SK-N-SH treated with all-trans-retinoic acid at 6 μM for 48 hours (cell line): Measurements from ENCODE around the gene ZBED4.

Source experiments
- BACH2 ChIP-seq: fragments of 250-450 bp; sonication (Bioruptor Pico); IDR thresholded peaks from 2 replicates; pipeline ENCODE4 v1.9.0; 2021; ENCODE audit warnings: mild to moderate bottlenecking, borderline replicate concordance
- CREB5 ChIP-seq: fragments of 250-450 bp; sonication (Bioruptor Pico); IDR thresholded peaks from 2 replicates; pipeline ENCODE4 v1.5.1; 2020; ENCODE audit warnings: low read depth, mild to moderate bottlenecking, moderate library complexity
- CSDC2 ChIP-seq: fragments of 250-450 bp; sonication (Bioruptor Pico); IDR thresholded peaks from 2 replicates; pipeline ENCODE4 v1.5.0; 2020; ENCODE audit warnings: mild to moderate bottlenecking, moderate library complexity
- GLIS3 ChIP-seq: fragments of 250-450 bp; sonication (Bioruptor Pico); IDR thresholded peaks from 2 replicates; pipeline ENCODE4 v1.5.0; 2020; ENCODE audit warnings: mild to moderate bottlenecking, moderate library complexity
- ISL1 ChIP-seq: fragments of 250-450 bp; sonication (Bioruptor Pico); IDR thresholded peaks from 2 replicates; pipeline ENCODE4 v2.1.2; 2022; ENCODE audit warnings: mild to moderate bottlenecking, moderate library complexity
- OSR1 ChIP-seq: fragments of 250-450 bp; sonication (Bioruptor Pico); IDR thresholded peaks from 2 replicates; pipeline ENCODE4 v1.8.0; 2022; ENCODE audit warnings: moderate library complexity, mild to moderate bottlenecking, inconsistent platforms
- PATZ1 ChIP-seq: fragments of 250-450 bp; sonication (Bioruptor Pico); IDR thresholded peaks from 2 replicates; pipeline ENCODE4 v1.8.0; 2020; ENCODE audit warnings: mild to moderate bottlenecking, moderate library complexity, borderline replicate concordance
- RARB ChIP-seq: fragments of 250-450 bp; sonication (Bioruptor Pico); IDR thresholded peaks from 2 replicates; pipeline ENCODE4 v1.8.0; 2021; ENCODE audit warnings: mild to moderate bottlenecking, moderate library complexity
- SNAI2 ChIP-seq: fragments of 250-450 bp; sonication (Bioruptor Pico); IDR thresholded peaks from 2 replicates; pipeline ENCODE4 v1.5.0; 2020; ENCODE audit warnings: mild to moderate bottlenecking, moderate library complexity
- TSHZ2 ChIP-seq: fragments of 250-450 bp; sonication (Bioruptor Pico); IDR thresholded peaks from 2 replicates; pipeline ENCODE4 v1.5.0; 2020; ENCODE audit warnings: mild to moderate bottlenecking, moderate library complexity
- ZFP3 ChIP-seq: fragments of 250-450 bp; sonication (Bioruptor Pico); IDR thresholded peaks from 2 replicates; pipeline ENCODE4 v1.5.0; 2020; ENCODE audit warnings: mild to moderate bottlenecking, moderate library complexity
- ZFP30 ChIP-seq: fragments of 450-650 bp; formaldehyde crosslinking; IDR thresholded peaks from 2 replicates; pipeline ENCODE4 v1.5.0; 2022; ENCODE audit warnings: mild to moderate bottlenecking, moderate library complexity
- ZNF565 ChIP-seq: fragments of 450-650 bp; formaldehyde crosslinking; conservative IDR thresholded peaks from 2 replicates; pipeline ENCODE4 v1.5.0; 2020; ENCODE audit warnings: low read depth, mild to moderate bottlenecking, moderate library complexity
- ZNF8 ChIP-seq: fragments of 450-650 bp; formaldehyde crosslinking; IDR thresholded peaks from 2 replicates; pipeline ENCODE4 v1.5.0; 2020; ENCODE audit warnings: mild to moderate bottlenecking, moderate library complexity

- TF ChIP-seq TSHZ2 (CRISPR knock-in tag) = no peak
- TF ChIP-seq GLIS3 (CRISPR knock-in tag) = no peak
- TF ChIP-seq OSR1 (CRISPR knock-in tag) = no peak
- no peak for TF ChIP-seq ZNF8 (CRISPR knock-in tag)
- no peak for TF ChIP-seq RARB (CRISPR knock-in tag)
- no peak for TF ChIP-seq PATZ1 (CRISPR knock-in tag)
- TF ChIP-seq ZFP30 (CRISPR knock-in tag) = no peak
- no peak for TF ChIP-seq ZNF565 (CRISPR knock-in tag)
- no peak for TF ChIP-seq SNAI2 (CRISPR knock-in tag)
- no peak for TF ChIP-seq CSDC2 (CRISPR knock-in tag)
- TF ChIP-seq CREB5 = no peak
- no peak for TF ChIP-seq ISL1
- no peak for TF ChIP-seq BACH2 (CRISPR knock-in tag)
- no peak for TF ChIP-seq ZFP3 (CRISPR knock-in tag)
These were observed 74.5 kb downstream of the ZBED4 start for GRCh38 chr22:49928185-49928495.
